ENCODE data around the gene YWHAH. TPM values are rescaled to one million over a fixed set of nuclear protein-coding genes. Genes with fewer than 3 reads are reported as not detected.

YWHAH gene
- total and polyA plus RNA-seq, 2 of the 8 experiments (the other 6 are each of a cell fraction or from before 2014, with no cell fraction given): 146 to 247 TPM

GRCh38 chr22:31909977-31910376, 34.4 kb upstream of the YWHAH start:
- TF ChIP-seq RBBP5 (IDR thresholded peaks at IDR 0.05; ENCODE audit: borderline replicate concordance, low read depth, low read length): no peak
- TF ChIP-seq MAX (IDR thresholded peaks at IDR 0.05): no peak
- no peak for TF ChIP-seq RXRA (IDR thresholded peaks at IDR 0.05; ENCODE audit: insufficient read depth, low read depth, low read length)
- no peak for TF ChIP-seq TEAD4 (IDR thresholded peaks at IDR 0.05; ENCODE audit: low read depth, low read length)
- TF ChIP-seq BCL11A (IDR thresholded peaks at IDR 0.05; ENCODE audit: low read depth in 2 of 2, low read length in 2 of 2): no peak
- no peak for TF ChIP-seq RFX5 (IDR thresholded peaks at IDR 0.05; ENCODE audit: borderline replicate concordance, low read depth, low read length)
- TF ChIP-seq CBX8 (IDR thresholded peaks at IDR 0.05; ENCODE audit: borderline replicate concordance, low read depth, low read length): no peak
- no peak for TF ChIP-seq HDAC6 (IDR thresholded peaks at IDR 0.05; ENCODE audit: low read depth, low read length)
- TF ChIP-seq BRCA1 (IDR thresholded peaks at IDR 0.05; ENCODE audit: low read depth, low read length): no peak
- Histone ChIP-seq H3K23me2 (ENCODE audit: low read depth, low read length) (no peaks in the 10 kb centered on the region), H3K9ac (replicated peaks in 1 of 4; ENCODE audit: extremely low read depth in 1 of 4, low read depth in 3 of 4, low read length in 3 of 4) (no peak overlapping the region), H2BK15ac (ENCODE audit: low read length) (no peak overlapping the region), H3K14ac (ENCODE audit: insufficient read length) (no peak overlapping the region), H4K91ac (replicated peaks; ENCODE audit: insufficient read length, low read length) (no peak overlapping the region), H3K23ac (ENCODE audit: insufficient read length) (no peak overlapping the region), H4K8ac (ENCODE audit: extremely low read depth, insufficient read depth, low read length) (no peak overlapping the region), H3K4me2 (ENCODE audit: insufficient read depth in 1 of 2, low read depth in 2 of 2, low read length in 2 of 2) (no peak overlapping the region), H3K79me2 (ENCODE audit: control insufficient read depth in 1 of 2, insufficient read depth in 2 of 2, low read length in 2 of 2) (no peaks in the 10 kb centered on the region), H3K4ac (replicated peaks; ENCODE audit: insufficient read length, low read depth, low read length) (no peak overlapping the region), H3K27me3 (replicated peaks in 1 of 4; ENCODE audit: control insufficient read depth in 3 of 4, extremely low read depth in 1 of 4, insufficient read depth in 3 of 4, low read length in 3 of 4) (no peaks in the 10 kb centered on the region), H2BK120ac (replicated peaks; ENCODE audit: low read depth, low read length) (no peak overlapping the region), H4K20me1 (replicated peaks in 1 of 2; ENCODE audit: control insufficient read depth in 1 of 2, insufficient read depth in 2 of 2, low read length in 2 of 2) (no peaks in the 10 kb centered on the region), H2BK5ac (ENCODE audit: low read depth, low read length) (no peak overlapping the region), H3K18ac (ENCODE audit: extremely low read depth, low read length) (no peak overlapping the region), H2BK12ac (ENCODE audit: low read depth, low read length) (no peak overlapping the region), H2AK5ac (ENCODE audit: low read depth, low read length) (no peak overlapping the region), H2BK20ac (ENCODE audit: low read length) (no peak overlapping the region), H3K79me1 (ENCODE audit: low read depth, low read length) (no peaks in the 10 kb centered on the region), H4K5ac (ENCODE audit: insufficient read length, low read depth, low read length) (no peak overlapping the region), H3K9me3 (ENCODE audit: insufficient read depth in 2 of 2, low read depth in 1 of 2, low read length in 1 of 2) (no peaks in the 10 kb centered on the region), H3K4me1 (replicated peaks in 1 of 4; ENCODE audit: control insufficient read depth in 3 of 4, insufficient read depth in 4 of 4, low read length in 3 of 4) (no peaks in the 10 kb centered on the region), H3K4me3 (ENCODE audit: extremely low read depth in 1 of 4, insufficient read depth in 2 of 4, low read depth in 3 of 4, low read length in 4 of 4) (no peak overlapping the region), H3K56ac (replicated peaks; ENCODE audit: insufficient read length, low read depth, low read length) (no peak overlapping the region), H3K36me3 (ENCODE audit: control insufficient read depth in 2 of 4, insufficient read depth in 4 of 4, low read length in 3 of 4) (peaks cover 0 to 3% (median under 1%) of the 10 kb centered on the region in 4 experiments; a peak in 1 of 8 replicates), H3K27ac (ENCODE audit: low read depth, low read length) (no peak overlapping the region), H2AFZ (ENCODE audit: low read length) (no peak overlapping the region)
- ChIA-PET POLR2A (ENCODE audit: partially characterized antibody) (no interaction called here), CTCF (ENCODE audit: partially characterized antibody) (interaction anchor here (1.2 kb wide), 1 partner anchor 10 kb away, joined by 3 read pairs; no protein-coding TSS in a partner anchor)
- no peak for FAIRE-seq
- no peak for DNase-seq (ENCODE audit: low read depth in 1 of 2, low spot score in 2 of 2)
- WGBS, 2 experiments (ENCODE audit: extremely low coverage in 1 of 2, insufficient coverage in 1 of 2, insufficient read length in 1 of 2, insufficient replicate concordance in 2 of 2, low coverage in 1 of 2, low lambda C conversion rate in 2 of 2, missing lambda C conversion rate in 1 of 2): 95% methylated on average over 5 of the region's 5 CpGs; no CpG with 5 or more reads in 1 of the 2 experiments

Measured in H1 (cell line).